Panc1 (cell line): ENCODE results near the gene TRANK1.

Experiments
- POLR2AphosphoS5 ChIP-seq: IDR thresholded peaks from 2 replicates; pipeline ENCODE4 v1.6.1; 2012; ENCODE audit warnings: mild to moderate bottlenecking, low read depth, low read length, moderate library complexity
- REST ChIP-seq, 2 experiments: IDR thresholded peaks; 2 replicates each; pipeline ENCODE4 v1.6.1; 2011 to 2012; ENCODE audit warnings: low read depth in 2 of 2, control low read depth in 1 of 2, low read length in 1 of 2, mild to moderate bottlenecking in 1 of 2, moderate library complexity in 1 of 2; ENCODE audit not compliant: insufficient read depth in 1 of 2
- TF ChIP-seq, protein P1 (sequence below): fragments of 450-650 bp; IDR thresholded peaks from 2 replicates; pipeline ENCODE4 v1.5.1; 2017; ENCODE audit warnings: mild to moderate bottlenecking

DNA sequence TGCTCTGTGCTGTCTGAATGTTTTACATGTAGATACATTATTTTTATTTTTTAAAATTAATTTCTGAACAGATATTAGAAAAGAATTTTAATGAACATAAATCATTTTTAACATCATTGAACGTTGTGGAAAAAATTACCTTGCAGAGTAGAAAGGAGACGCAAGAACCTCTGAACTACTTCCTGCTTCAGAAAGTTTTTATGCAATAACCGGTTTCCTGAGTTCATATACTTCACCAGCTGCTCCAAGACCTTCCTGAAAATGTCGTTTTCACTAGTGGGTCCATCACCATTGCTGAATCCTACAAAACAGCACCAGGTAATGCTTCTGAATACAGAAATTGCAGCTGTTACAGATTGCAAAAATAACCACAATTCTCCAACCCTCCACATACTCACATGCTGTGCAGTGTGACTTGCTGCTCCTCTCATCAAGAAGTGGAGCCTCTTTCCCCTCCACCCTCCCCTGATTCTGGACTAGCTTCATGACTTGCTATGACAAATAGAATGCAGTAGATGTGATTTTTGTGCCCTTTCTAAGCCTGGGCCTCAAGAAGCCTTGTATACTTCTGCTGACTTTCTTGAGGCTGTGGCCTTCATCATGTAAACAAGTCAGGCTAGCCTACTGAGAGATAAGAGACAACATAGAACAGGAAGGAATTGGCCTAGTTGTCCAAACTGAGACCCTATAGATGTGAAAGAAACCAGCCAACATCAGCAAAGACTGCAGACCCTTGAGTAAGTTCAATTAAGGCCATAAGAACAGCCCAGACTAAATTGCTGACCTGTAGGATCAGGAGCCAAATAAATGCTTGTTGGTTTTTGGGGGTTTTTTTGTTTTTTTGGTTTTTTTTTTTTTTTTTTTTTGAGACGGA lies 80.4 kb downstream of the TRANK1 start:
- TF ChIP-seq, protein P1, sequence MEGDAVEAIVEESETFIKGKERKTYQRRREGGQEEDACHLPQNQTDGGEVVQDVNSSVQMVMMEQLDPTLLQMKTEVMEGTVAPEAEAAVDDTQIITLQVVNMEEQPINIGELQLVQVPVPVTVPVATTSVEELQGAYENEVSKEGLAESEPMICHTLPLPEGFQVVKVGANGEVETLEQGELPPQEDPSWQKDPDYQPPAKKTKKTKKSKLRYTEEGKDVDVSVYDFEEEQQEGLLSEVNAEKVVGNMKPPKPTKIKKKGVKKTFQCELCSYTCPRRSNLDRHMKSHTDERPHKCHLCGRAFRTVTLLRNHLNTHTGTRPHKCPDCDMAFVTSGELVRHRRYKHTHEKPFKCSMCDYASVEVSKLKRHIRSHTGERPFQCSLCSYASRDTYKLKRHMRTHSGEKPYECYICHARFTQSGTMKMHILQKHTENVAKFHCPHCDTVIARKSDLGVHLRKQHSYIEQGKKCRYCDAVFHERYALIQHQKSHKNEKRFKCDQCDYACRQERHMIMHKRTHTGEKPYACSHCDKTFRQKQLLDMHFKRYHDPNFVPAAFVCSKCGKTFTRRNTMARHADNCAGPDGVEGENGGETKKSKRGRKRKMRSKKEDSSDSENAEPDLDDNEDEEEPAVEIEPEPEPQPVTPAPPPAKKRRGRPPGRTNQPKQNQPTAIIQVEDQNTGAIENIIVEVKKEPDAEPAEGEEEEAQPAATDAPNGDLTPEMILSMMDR: no peak
- no peak for TF ChIP-seq REST (IDR thresholded peaks at IDR 0.05; ENCODE audit: insufficient read depth in 1 of 2, low read depth in 2 of 2, low read length in 1 of 2)
- TF ChIP-seq POLR2AphosphoS5: no peak
